RWPE2 (cell line): ENCODE measurements around the gene CCRL2.

ENCODE experiments used
- ATAC-seq: fragments of 200-7000 bp; cut with Tn5 transposase; 3 replicates; pipeline ENCODE4 v1.9.1; 2021; ENCODE audit warnings: low read depth
- DNase-seq: peaks from one replicate; pipeline ENCODE4 v3.0.0-alpha.2; 2020; ENCODE audit warnings: low spot score
- H3K27ac ChIP-seq: fragments of 450-650 bp; 2 replicates; pipeline ENCODE4 v1.5.1; 2017; ENCODE audit warnings: mild to moderate bottlenecking; ENCODE audit not compliant: poor library complexity, severe bottlenecking
- H3K27me3 ChIP-seq: fragments of 250-450 bp; sonication (Bioruptor Pico); 2 replicates; pipeline ENCODE4 v1.5.1; 2021; ENCODE audit warnings: mild to moderate bottlenecking, moderate library complexity; ENCODE audit not compliant: insufficient read depth, poor library complexity, severe bottlenecking
- H3K36me3 ChIP-seq: fragments of 250-450 bp; sonication (Bioruptor Pico); 2 replicates; pipeline ENCODE4 v1.5.1; 2020; ENCODE audit warnings: low read depth, mild to moderate bottlenecking, moderate library complexity
- H3K4me1 ChIP-seq: fragments of 250-450 bp; sonication (Bioruptor Pico); 2 replicates; pipeline ENCODE4 v1.5.1; 2021; ENCODE audit warnings: mild to moderate bottlenecking, moderate library complexity; ENCODE audit not compliant: insufficient read depth, poor library complexity, severe bottlenecking
- H3K4me3 ChIP-seq: fragments of 250-450 bp; sonication (Bioruptor Pico); 2 replicates; pipeline ENCODE4 v1.5.1; 2021; ENCODE audit warnings: mild to moderate bottlenecking, moderate library complexity; ENCODE audit not compliant: severe bottlenecking
- H3K9me3 ChIP-seq: fragments of 250-450 bp; sonication (Bioruptor Pico); 2 replicates; pipeline ENCODE4 v1.5.1; 2021; ENCODE audit warnings: mild to moderate bottlenecking, moderate library complexity; ENCODE audit not compliant: severe bottlenecking
- TF ChIP-seq, protein P1 (sequence below): fragments of 450-650 bp; IDR thresholded peaks from one replicate; pipeline ENCODE4 v1.5.1; 2017; ENCODE audit warnings: mild to moderate bottlenecking, moderate library complexity; ENCODE audit not compliant: poor library complexity, severe bottlenecking

The CCRL2 gene

DNA sequence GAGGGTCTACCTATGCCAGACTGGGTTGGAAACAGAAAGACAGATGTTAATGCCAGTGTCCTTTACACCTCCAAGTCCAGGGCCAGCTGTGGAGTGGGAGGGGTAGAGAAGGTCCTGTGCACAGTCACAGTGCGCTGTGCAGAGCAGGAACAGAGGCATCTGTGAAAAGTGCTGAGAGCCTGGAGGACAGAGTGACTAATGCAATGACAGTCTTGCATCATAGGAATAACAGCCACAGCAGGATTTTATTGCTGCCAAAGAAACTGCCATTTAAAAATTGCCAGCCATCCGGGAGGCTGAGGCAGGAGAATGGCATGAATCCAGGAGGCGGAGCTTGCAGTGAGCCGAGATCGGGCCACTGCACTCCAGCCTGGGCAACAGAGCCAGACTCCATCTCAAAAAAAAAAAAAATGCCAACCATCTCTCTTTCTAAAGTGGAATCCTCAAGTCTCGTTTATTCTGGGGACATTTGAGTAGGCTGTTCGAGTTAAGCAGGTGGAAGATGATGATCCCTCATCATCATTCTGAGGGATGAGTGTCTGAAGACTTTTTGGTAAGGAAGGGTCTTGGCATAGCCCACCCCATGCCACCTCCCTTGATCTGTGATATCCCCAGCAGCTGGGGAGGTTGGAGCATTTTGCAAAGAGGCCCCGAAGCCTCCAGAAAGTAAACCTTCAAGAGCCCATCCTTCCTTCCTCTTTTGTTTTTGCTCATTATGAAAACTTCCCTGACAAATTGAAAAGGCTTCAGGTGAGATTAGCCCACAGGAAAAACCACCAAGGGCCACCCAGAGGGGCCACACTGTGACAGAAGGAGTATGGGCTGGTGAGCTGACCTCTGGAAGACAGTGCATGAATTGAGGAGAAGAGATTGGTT, 45.4 kb upstream of the CCRL2 start:
- no peaks in the 10 kb centered on the region for H3K9me3 ChIP-seq
- H3K4me3 ChIP-seq = no peak overlapping the region
- TF ChIP-seq, protein P1, sequence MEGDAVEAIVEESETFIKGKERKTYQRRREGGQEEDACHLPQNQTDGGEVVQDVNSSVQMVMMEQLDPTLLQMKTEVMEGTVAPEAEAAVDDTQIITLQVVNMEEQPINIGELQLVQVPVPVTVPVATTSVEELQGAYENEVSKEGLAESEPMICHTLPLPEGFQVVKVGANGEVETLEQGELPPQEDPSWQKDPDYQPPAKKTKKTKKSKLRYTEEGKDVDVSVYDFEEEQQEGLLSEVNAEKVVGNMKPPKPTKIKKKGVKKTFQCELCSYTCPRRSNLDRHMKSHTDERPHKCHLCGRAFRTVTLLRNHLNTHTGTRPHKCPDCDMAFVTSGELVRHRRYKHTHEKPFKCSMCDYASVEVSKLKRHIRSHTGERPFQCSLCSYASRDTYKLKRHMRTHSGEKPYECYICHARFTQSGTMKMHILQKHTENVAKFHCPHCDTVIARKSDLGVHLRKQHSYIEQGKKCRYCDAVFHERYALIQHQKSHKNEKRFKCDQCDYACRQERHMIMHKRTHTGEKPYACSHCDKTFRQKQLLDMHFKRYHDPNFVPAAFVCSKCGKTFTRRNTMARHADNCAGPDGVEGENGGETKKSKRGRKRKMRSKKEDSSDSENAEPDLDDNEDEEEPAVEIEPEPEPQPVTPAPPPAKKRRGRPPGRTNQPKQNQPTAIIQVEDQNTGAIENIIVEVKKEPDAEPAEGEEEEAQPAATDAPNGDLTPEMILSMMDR = no peak
- H3K36me3 ChIP-seq = no peaks in the 10 kb centered on the region
- DNase-seq = no peak
- H3K4me1 ChIP-seq = no peaks in the 10 kb centered on the region
- H3K27me3 ChIP-seq = no peaks in the 10 kb centered on the region
- no peak overlapping the region for H3K27ac ChIP-seq
- no peak for ATAC-seq

DNA sequence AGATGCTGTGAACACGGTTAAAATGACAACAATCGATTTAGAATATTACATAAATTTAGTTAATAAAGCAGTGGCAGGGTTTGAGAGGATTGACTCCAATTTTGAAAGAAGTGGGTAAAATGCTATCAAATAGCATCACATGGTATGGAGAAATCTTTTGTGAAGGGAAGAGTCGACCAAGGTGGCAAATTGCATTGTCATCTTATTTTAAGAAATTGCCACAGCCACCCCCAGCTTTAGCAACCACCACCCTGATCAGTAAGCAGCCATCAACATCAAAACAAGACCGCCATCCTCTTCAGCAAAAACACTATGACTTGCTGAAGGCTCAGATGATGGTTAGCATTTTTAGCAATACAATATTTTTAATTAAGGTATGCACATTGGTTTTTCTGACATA, 42.0 kb upstream of the CCRL2 start:
- H3K27me3 ChIP-seq = no peaks in the 10 kb centered on the region
- TF ChIP-seq, protein P1 = no peak
- H3K36me3 ChIP-seq = no peaks in the 10 kb centered on the region
- H3K4me3 ChIP-seq = no peak overlapping the region
- no peak overlapping the region for H3K27ac ChIP-seq
- DNase-seq = no peak
- H3K9me3 ChIP-seq = no peaks in the 10 kb centered on the region
- no peaks in the 10 kb centered on the region for H3K4me1 ChIP-seq
- ATAC-seq = no peak

DNA sequence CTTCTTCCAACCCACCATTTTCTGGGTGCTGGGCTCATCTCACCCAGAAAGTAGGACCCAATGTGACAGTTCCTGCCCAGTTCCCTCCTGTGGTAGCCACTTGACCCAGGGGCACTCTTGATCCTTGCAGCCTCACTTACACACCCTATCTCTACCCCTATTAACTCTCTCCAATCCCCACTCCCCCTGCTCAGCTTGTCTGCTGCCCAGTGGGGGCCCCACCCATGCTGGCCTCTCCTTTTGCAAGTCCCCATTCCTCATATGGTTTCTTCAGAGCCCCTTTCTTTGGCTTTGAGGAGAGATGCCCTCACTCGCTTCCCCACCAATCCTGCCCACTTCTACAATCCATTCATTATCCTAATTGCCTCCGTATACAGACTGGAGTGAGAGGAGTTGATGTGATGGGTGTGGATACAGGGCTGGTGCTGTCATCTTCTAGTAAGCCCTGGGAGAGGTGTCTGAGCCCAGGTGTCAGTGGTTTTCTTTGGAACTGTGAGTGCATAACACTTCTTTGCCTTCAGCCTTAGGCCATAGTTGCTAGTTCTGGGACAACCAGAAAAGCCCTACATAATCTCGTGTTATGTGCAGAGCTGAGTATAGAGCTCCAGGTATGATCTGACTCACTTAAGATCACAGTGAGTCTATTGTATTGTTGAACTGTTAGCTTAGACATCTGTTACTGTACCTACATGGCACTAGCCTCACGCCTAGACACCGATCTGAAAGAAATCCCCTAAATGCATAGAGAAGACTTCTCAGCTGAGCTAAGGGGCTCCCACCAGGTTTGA, 41.1 kb upstream of the CCRL2 start:
- Histone ChIP-seq H3K27ac (no peak overlapping the region), H3K4me3 (no peak overlapping the region), H3K9me3 (no peaks in the 10 kb centered on the region), H3K27me3 (peaks cover 3% of the 10 kb centered on the region), H3K36me3 (no peaks in the 10 kb centered on the region), H3K4me1 (no peaks in the 10 kb centered on the region)
- TF ChIP-seq, protein P1 = no peak
- peak; percentile 31; the same call in 2 of the 3 replicates for ATAC-seq
- DNase-seq = no peak

DNA sequence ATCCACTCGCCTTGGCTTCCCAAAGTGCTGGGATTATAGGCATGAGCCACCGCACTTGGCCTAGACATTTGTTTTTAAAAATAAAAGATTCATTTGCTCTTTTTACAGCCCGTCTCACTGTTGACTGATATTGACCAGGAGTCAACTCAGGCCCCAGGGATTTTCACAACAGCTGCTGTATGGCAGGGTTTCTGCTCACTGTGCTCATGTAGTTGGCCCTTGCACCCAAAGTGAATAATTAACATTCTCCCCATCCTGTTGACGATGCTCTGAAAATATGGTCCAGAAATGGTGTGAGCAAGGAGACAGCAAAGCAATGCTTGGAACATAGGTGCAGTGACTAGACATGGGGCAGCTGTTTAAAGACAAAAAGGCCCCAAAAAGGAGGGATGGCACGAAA, 39.2 kb upstream of the CCRL2 start:
- Histone ChIP-seq H3K27me3 (peaks cover 3% of the 10 kb centered on the region), H3K27ac (no peak overlapping the region), H3K4me3 (no peak overlapping the region), H3K36me3 (no peaks in the 10 kb centered on the region), H3K9me3 (no peaks in the 10 kb centered on the region), H3K4me1 (no peaks in the 10 kb centered on the region)
- TF ChIP-seq, protein P1 = no peak
- ATAC-seq (no peak), DNase-seq (no peak)
